ENCODE measurements around the gene MT1B.
"Not testable (repeated sequence)": the region's sequence is repeated elsewhere in the genome, so short reads cannot be mapped to it uniquely, and the experiment has no call there.

The MT1B gene

GRCh38 chr16:56621665-56622445, 29.8 kb upstream of the MT1B start:
- DNase-seq: not testable (repeated sequence)

DNA sequence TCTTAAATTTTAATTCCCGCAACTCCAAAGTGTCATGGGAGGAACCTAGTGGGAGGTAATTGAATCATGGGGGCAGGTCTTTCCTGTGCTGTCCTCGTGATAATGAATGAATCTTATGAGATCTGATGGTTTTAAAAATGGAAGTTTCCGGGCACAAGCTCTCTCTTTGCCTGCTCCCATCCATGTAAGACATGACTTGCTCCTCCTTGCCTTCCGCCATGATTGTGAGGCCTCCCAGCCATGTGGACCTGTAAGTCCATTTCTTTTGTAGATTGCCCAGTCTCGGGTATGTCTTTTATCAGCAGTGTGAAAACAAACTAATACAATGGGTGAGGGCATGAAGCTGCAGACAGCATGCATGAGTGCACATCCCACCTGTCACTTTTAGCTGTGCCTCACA, 28.5 kb upstream of the MT1B start:
- not testable (repeated sequence) for DNase-seq

DNA sequence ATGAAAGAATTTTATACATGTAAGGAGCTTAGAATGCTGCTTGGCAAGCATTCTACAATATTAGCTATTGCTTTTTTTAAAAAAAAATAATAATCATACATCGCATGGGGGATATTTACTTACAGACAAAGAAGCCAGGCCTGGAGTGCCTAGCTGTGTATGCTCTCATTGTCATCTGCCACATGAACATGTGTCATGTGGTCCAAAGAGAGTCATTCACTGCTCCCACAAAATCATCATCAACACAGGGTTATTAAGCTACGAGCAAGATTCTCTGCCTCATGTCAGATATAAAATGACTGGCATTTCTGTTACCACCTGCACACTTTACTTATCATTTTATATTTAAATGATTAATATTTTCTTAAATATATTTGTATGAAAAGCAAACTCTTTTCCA, 28.0 kb upstream of the MT1B start:
- no peak for DNase-seq

DNA sequence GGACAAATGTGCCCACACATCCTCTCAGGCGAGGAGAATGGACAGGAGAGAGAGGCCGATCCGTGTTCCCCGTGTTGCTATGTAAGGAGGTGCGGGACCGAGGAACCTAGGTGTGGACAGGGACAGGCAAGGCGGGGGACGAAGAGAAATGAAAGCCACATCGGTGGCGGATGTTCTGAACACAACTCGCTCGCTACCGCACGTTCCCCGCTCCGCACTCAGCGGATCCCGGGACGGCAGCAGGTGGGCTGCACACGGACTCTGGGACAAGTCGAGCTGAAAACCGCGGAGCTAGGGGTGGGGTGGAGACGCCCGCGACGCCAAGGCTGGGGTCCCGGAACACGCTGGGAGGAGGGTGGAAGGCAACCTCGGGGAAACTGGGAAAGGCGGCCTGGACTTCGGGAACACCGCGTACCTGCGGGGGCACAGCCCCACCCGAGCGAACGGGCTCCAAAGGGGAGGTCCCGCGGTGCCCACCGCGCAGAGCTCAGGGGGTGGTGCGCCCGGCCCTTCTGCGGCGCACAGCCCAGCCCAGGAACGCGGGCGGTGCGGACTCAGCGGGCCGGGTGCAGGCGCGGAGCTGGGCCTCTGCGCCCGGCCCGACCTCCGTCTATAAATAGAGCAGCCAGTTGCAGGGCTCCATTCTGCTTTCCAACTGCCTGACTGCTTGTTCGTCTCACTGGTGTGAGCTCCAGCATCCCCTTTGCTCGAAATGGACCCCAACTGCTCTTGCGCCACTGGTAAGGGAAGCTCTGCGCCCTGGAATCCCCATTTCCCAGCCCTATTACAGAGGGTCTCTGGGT, 26.3 kb upstream of the MT1B start, which contains the start of gene MT1E:
MT1E (plus strand) TSS at position 642 of the 803 bp plus-strand sequence; CDS start at position 713, 71 bp downstream.
- peak; percentile 73 to 81 for DNase-seq

DNA sequence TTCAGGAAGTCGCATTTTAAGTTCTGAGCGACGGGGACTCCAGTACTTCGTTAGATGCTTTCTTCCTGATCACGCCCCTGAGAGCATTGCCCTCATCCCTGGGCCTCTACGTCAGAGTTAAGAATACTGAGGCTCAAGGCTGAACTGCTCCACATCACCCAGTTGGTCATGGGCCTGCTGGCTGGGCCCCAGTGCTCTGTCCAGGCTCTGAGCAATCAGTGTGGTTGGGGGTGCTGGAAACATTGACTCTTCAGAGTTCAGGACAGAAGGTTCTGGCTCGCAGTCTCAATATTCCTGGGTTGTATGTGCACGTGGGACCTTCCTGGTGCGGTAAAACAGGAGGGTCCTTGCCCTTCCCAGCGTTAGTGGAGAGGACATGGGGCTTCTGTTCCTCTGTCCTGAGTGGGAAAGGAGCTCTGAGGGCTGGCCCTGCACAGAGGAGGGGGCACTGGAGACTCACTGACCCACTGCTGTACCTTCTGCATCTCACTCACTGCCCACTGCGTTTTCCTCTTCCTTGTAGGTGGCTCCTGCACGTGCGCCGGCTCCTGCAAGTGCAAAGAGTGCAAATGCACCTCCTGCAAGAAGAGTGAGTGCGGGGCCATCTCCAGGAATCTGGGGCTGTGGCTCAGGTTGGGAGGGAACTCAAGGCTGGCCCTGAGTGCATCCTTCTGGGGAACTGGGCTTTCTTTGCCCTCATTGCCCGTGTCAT, 25.6 kb upstream of the MT1B start:
- DNase-seq: no peak

GRCh38 chr16:56626685-56627084, 25.0 kb upstream of the MT1B start:
- DNase-seq: no peak

GRCh38 chr16:56628486-56629350, 23.0 kb upstream of the MT1B start:
- no peak for DNase-seq

DNA sequence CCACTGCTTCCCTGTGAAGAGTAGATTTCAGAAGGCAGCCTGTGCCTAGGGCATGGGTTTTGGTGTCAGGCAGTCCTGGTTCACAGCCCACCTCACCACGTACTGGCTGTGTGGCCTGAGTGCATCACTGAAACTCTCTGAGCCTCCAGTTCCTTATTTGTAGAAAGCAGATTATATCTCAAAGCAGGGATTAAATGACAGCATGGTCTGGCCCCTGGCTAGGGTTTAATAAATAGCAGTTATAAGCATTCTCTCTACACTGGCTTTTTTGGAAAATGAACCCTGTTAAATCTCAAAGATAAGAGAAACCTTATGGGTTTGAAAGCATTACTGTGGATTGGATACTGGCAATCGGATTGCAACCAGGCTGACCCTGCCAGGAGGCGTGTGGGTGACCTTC, 22.2 kb upstream of the MT1B start:
- DNase-seq: no peak

DNA sequence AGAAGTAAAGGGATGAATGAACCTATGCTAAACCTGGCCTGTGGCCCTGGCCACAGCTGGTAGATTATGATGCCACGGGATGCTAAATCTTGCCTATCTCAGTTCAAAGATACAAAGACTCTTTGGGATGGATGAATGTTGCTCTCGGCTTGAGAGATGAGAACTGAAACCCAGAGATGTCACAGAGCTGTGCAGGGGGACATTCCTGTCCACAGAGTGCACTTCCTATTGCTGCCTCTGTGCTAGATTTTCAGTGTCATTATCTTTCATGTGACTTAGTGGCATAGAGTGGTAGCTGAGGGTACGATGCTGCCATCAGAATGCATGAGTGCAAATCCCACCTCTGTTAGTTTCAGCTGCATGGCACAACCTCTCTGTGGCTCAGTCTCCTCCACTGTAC, 21.6 kb upstream of the MT1B start:
- DNase-seq: no peak

- DNase-seq: no peak
These were observed 20.5 kb upstream of the MT1B start for GRCh38 chr16:56631197-56631596.

DNA sequence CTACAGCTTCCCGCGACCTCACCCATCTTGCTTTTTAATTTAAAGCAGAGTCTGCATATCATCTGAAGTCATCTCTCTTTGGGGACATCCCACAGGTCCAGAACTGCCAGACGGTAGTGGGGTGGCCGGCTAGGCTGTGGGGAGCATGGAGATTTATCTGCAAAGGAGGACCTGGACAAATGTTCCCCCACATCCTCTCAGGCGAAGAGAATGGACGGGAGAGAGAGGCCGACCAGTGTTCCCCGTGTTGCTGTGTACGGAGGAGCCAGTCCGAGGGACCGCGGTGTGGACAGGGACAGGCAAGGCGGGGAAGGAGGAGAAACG, 19.9 kb upstream of the MT1B start:
- no peak for DNase-seq

DNA sequence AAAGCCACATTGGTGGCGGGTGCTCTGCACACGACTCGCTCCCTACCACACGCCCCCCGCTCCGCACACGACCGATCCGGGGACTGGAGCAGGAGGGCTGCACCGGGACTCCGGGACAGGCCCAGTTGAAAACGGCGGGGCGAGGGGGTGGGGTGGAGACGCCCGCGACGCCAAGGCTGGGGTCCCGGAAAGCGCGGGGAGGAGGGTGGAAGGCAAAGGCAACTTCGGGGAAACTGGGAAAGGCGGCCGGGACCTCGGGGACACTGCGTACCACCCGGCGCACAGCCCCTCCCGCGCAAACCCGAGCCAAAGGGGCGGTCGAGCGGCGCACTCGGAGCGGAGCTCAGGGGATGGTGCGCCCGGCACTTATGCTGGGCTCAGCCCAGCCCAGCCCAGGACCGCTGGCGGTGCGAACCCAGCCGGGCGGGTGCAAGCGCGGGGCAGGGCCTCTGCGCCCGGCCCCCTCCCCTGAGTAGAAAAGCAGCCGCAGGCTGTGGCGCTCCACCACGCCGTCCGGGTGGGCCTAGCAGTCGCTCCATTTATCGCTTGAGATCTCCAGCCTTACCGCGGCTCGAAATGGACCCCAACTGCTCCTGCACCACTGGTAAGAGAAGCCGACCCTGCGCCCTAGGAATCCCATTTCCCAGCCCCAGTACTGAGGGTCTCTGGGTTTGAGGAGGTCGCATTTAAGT, 19.4 kb upstream of the MT1B start, which contains the start of gene MT1M:
MT1M (plus strand) TSS at position 504 of the 692 bp plus-strand sequence; CDS start at position 577, 73 bp downstream.
- no peak for DNase-seq

GRCh38 chr16:56632848-56633365, 18.8 kb upstream of the MT1B start:
- no peak for DNase-seq

GRCh38 chr16:56633535-56633934, 18.2 kb upstream of the MT1B start:
- DNase-seq: no peak

DNA sequence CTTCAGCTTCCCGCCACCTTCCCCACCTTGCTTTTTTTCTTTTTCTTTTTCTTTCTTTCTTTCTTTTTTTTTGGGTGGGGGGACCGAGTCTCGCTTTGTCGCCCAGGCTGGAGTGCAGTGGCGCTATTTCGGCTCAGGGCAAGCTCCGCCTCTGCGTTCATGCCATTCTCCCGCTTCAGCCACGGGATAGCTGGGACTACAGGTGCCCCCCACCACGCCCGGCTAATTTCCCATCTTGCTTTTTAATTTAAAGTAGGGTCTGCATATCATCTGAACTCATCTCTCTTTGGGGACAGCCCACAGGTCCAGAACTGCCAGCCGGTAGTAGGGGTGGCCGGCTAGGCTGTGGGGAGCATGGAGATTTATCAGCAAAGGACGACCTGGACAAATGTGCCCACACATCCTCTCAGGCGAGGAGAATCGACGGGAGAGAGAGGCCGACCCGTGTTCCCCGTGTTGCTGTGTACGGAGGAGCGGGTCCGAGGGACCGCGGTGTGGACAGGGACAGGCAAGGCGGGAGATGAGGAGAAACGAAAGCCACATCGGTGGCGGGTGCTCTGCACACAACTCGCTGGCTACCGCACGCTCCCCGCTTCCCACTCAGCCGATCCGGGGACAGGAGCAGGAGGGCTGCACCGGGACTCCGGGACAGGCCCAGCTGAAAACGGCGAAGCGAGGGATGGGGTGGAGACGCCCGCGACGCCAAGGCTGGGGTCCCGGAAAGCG, 16.8 kb upstream of the MT1B start:
- DNase-seq: no peak

DNA sequence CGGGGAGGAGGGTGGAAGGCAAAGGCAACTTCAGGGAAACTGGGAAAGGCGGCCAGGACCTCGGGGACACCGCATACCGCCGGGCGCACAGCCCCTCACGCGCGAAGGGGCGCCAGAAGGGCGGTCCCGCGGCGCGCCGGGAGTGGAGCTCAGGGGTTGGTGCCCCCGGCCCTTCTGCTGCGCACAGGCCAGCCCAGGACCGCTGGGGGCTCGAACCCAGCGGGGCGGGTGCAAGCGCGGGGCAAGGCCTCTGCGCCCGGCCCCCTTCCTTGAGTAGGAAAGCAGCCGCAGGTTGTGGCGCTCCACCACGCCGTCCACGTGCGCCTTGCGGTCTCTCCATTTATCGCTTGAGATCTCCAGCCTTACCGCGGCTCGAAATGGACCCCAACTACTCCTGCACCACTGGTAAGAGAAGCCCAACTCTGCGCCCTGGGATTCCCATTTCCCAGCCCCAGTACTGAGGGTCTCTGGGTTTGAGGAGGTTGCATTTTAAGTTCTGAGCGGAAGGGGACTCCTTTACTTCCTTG, 16.2 kb upstream of the MT1B start:
- DNase-seq: no peak

DNA sequence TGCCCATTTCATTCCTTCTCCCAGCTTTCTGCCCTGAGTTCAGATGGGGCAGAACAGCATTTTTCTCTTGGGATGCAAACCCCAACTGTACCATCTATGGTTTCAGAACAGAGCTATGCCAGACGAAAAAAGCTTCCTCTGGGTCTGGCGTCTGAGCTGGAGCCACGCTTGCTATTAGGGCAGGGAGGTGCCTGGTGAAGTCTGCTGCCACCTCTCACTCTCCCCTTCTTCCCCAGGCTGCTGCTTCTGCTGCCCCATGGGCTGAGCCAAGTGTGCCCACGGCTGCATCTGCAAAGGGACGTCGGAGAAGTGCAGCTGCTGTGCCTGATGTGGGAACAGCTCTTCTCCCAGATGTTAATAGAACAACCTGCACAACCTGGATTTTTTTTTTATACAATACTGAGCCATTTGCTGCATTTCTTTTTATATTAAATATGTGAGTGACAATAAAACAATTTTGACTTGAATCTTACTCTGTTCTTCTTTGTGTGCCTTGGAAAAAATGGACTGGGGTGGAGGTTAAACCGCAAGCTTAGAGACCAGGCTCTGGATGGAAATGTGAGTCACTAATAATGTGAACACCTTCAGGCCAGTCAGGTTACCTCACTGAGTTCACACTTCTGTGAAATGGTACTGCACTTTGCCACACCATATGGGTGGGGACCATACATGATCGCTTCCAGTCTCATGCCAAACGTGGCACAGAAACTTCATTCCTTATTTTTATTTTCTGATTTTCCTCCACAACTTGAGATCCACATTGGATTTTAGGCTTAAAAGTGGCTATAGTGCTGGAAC, 14.9 kb upstream of the MT1B start:
- DNase-seq: no peak

DNA sequence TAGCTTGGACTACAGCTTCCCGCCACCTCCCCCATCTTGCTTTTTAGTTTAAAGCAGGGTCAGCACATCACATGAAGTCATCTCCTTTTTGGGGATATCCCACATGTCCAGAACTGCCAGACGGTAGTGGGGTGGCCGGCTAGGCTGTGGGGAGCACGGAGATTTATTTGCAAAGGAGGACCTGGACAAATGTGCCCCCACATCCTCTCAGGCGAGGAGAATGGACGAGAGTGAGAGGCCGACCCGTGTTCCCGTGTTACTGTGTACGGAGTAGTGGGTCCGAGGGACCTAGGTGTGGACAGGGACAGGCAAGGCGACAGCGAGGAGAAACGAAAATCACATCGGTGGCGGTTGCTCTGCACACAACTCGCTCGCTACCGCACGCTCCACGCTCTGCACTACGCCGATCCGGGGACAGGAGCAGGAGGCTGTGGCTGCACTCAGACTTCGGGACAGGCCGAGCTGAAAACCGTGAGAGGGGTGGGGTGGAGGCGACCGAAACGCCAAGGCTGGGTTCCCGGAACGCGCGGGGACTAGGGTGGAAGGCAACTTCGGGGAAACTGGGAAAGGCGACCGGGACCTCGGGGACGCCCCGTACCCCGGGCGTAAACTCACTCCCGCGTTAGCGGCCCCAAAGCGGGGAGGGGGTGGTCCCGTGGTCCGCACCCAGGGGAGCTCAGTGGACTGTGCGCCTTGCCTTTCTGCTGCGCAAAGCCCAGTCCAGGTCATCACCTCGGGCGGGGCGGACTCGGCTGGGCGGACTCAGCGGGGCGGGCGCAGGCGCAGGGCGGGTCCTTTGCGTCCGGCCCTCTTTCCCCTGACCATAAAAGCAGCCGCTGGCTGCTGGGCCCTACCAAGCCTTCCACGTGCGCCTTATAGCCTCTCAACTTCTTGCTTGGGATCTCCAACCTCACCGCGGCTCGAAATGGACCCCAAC, 13.6 kb upstream of the MT1B start, which contains the start of gene MT1A:
MT1A (plus strand) TSS at position 853 of the 937 bp plus-strand sequence; CDS start at position 926, 73 bp downstream.
- DNase-seq: peak; percentile 40 to 45
